ENCODE data around the gene MTFMT.
A peak's percentile ranks its signal among the peaks of the same experiment; 100 is the strongest.

The MTFMT gene

DNA sequence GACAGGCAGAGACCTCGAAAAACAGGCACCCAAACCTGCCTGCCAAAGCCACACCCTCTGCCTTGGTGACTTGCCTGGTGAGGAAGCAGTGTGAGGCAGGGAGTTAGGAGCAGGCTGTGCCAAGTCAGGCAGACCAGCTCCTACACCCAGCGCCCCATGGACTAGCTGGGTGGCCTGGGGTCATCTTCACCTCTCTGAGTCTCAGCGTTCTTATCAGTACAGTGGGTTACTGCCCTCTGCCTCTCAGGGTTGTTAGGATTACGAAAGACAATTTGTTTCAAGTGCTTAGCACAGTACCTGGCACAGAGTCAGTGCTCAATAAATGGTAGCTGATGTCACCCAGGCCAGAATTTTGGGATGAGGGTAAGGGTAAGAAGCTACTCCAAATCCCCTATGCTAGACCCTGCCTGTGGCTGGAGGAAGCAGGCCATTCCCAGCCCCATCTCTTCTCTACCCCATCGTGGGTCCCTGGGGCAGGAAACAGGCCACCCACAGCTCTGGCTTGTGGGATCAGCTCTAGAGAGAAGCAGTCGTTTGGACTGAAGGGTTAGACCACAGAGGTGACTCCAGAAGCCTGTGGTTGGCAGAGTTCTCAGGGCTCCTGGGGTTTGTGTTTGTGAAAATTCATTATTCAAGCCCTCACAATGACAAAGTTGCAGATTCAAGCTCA lies 25.9 kb upstream of the MTFMT start:
- no peak overlapping the region for H3K4me3 ChIP-seq (ENCODE audit: control insufficient read depth, low read depth, low read length)
- no peak for DNase-seq (ENCODE audit: low read depth)
- no peak for TF ChIP-seq CTCF (conservative IDR thresholded peaks at IDR 0.05; ENCODE audit: control insufficient read depth, insufficient read depth, low read depth, low read length)

DNA sequence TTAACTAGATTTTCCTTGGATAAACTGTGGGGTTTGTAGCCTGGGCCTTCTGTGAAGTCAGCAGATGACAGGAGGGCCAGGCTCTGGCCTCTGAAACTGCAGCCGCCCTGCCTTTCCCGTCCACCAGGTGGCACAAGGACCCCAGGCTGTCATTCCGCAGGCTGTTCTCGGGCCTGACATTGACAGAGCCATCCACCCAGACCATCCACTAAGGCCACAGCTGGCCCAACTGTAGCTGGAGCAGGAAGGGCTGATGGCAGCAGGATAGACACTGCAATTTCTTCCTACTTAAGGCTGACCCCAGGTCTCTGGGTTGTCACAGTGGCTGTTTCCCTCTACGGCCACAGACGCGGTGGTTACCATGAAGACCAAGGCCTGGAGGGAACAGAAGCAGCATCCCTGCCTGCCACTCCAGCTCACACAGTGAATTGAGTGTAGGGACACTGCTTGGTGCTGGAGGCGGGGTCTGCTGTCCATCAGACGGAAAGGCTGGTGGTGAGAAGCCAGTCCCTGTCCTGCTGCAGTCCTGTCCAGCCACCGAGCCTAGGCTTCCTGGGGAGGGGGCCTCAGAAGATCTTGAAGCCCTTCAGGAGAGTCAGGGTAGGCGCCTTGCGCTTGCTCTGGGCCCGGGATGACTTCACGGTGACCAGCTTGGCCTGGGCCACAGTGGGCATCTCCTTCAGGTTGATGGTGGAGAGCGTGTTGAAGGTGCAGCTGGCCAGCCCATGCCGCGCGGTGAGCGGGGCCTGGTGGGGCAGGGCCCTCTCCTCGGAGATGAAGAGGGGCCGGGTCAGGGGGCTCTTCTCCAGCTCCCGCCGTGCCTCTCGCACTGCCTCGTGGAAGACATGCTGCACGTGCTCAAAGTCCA lies 25.1 kb upstream of the MTFMT start:
- peak; percentile 64 for DNase-seq (ENCODE audit: low read depth)
- no peak overlapping the region for H3K4me3 ChIP-seq (ENCODE audit: control insufficient read depth, low read depth, low read length)
- peak; percentile 94 for TF ChIP-seq CTCF (conservative IDR thresholded peaks at IDR 0.05; ENCODE audit: control insufficient read depth, insufficient read depth, low read depth, low read length)

GRCh38 chr15:65052956-65053355 lies 23.5 kb upstream of the MTFMT start:
- H3K4me3 ChIP-seq (ENCODE audit: control insufficient read depth, low read depth, low read length): no peak overlapping the region
- no peak for TF ChIP-seq CTCF (conservative IDR thresholded peaks at IDR 0.05; ENCODE audit: control insufficient read depth, insufficient read depth, low read depth, low read length)
- DNase-seq (ENCODE audit: low read depth): no peak

DNA sequence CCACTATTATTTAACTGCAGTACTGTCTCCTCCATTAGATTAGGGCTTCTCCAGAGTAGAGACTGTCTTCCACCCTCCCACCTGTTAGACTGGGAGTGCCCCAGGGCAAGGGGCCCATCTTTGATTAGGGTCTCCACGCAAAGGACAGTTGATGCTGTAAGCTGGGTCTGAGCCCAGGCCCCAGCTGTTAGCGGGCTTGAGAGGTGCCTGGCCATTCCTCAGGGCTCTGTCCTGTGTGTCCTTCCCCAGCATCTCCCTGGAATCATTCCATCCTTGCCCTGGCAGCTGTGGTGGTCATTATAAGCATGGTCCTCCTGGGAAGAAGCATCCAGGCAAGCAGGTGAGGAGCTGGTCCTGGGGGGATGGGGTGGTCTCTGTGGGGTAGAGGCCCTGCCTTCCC lies 21.8 kb upstream of the MTFMT start:
- DNase-seq (ENCODE audit: low read depth): no peak
- H3K4me3 ChIP-seq (ENCODE audit: control insufficient read depth, low read depth, low read length): no peak overlapping the region
- no peak for TF ChIP-seq CTCF (conservative IDR thresholded peaks at IDR 0.05; ENCODE audit: control insufficient read depth, insufficient read depth, low read depth, low read length)

- DNase-seq (ENCODE audit: low read depth): no peak
- TF ChIP-seq CTCF (conservative IDR thresholded peaks at IDR 0.05; ENCODE audit: control insufficient read depth, insufficient read depth, low read depth, low read length): no peak
- no peak overlapping the region for H3K4me3 ChIP-seq (ENCODE audit: control insufficient read depth, low read depth, low read length)
Observed at GRCh38 chr15:65050270-65050669, 20.8 kb upstream of the MTFMT start.

DNA sequence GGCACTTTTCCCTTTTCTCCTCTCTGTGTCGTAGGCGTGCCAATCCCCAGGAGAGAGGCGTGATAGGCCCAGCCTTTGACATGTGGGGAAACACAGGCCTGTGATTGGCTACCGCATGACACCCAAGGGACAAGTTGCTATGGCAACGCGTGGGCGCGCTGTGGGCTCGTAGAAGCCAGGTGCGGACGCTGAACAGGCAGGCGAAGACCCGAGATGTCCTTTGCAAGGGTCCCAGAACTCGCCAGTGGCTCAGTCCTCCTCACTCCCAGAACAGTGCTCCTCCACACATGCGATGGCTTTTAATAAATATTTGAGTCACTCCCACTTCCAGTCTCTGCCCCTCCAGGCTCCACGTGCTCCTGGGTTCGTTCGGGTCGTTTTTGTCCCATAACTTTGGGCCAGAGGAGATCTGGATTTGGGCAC lies 20.0 kb upstream of the MTFMT start:
- peak; percentile 92 for DNase-seq (ENCODE audit: low read depth)
- TF ChIP-seq CTCF (conservative IDR thresholded peaks at IDR 0.05; ENCODE audit: control insufficient read depth, insufficient read depth, low read depth, low read length): no peak
- peak overlapping the region; percentile 34 for H3K4me3 ChIP-seq (ENCODE audit: control insufficient read depth, low read depth, low read length)
